ENCODE results near the gene TBL1X. TPM values are rescaled to one million over a fixed set of nuclear protein-coding genes. Genes with fewer than 3 reads are reported as not detected.

The TBL1X gene
- total and polyA plus RNA-seq, 2 of the 4 experiments (the other 2 are of a cell fraction), result 16.2 to 20.8 TPM

GRCh38 chrX:9724711-9725110 lies 259.9 kb downstream of the TBL1X start:
- Histone ChIP-seq H4K91ac (ENCODE audit: insufficient read depth, low read depth, low read length) (no peak overlapping the region), H3K9me3 (ENCODE audit: control insufficient read depth, insufficient read depth, low read length) (peaks cover 35% of the 10 kb centered on the region), H2BK20ac (ENCODE audit: low read depth, low read length) (no peak overlapping the region), H4K5ac (ENCODE audit: low read depth, low read length) (no peak overlapping the region), H3K18ac (ENCODE audit: low read depth, low read length) (no peak overlapping the region), H3K4me3 (ENCODE audit: insufficient read depth, low read depth, low read length) (no peak overlapping the region), H2AK5ac (ENCODE audit: low read depth, low read length) (no peak overlapping the region), H2BK15ac (ENCODE audit: low read depth, low read length) (no peak overlapping the region), H3K56ac (ENCODE audit: extremely low read depth, insufficient read depth, low read length) (no peak overlapping the region), H4K20me1 (ENCODE audit: insufficient read depth, low read length) (no peaks in the 10 kb centered on the region), H3K27ac (ENCODE audit: insufficient read depth, low read length) (no peak overlapping the region), H3K14ac (replicated peaks; ENCODE audit: low read depth, low read length) (no peak overlapping the region), H2AK9ac (replicated peaks; ENCODE audit: low read depth, low read length, poor library complexity) (no peak overlapping the region), H3K4ac (ENCODE audit: low read depth, low read length) (no peak overlapping the region), H4K8ac (ENCODE audit: low read depth in 2 of 2, low read length in 2 of 2) (no peak overlapping the region), H3K23ac (ENCODE audit: low read depth, low read length) (no peak overlapping the region), H3K4me1 (ENCODE audit: control insufficient read depth, insufficient read depth, low read length) (no peaks in the 10 kb centered on the region), H2BK120ac (ENCODE audit: low read depth, low read length) (no peak overlapping the region), H3K9ac (ENCODE audit: low read depth, low read length) (no peak overlapping the region), H3K27me3 (ENCODE audit: control insufficient read depth, insufficient read depth, low read length) (no peaks in the 10 kb centered on the region), H3K4me2 (ENCODE audit: low read depth, low read length) (no peak overlapping the region), H3K36me3 (ENCODE audit: control insufficient read depth, insufficient read depth, low read length) (peaks cover 17% of the 10 kb centered on the region), H3K9me1 (ENCODE audit: insufficient read depth, low read length) (no peaks in the 10 kb centered on the region), H2BK5ac (ENCODE audit: low read depth, low read length, poor library complexity, severe bottlenecking) (no peak overlapping the region), H2AFZ (replicated peaks; ENCODE audit: low read length, poor library complexity) (no peak overlapping the region), H3K79me1 (ENCODE audit: low read depth in 1 of 2, low read length in 2 of 2) (no peaks in the 10 kb centered on the region)
- peak; percentile 49 for ATAC-seq (ENCODE audit: low read depth)
- intact Hi-C loops (cut with micrococcal nuclease) (no loop called here), in situ Hi-C loops (cut with MboI; ENCODE audit: low sequenced_read_pairs) (no loop called here), dilution Hi-C loops (cut with HindIII; ENCODE audit: low sequenced_read_pairs, unreplicated experiment) (no loop called here)
- WGBS, 2 experiments (ENCODE audit: extremely low coverage in 2 of 2, insufficient read length in 1 of 2), result no CpG with 5 or more reads among the region's 2 CpGs
- BruUV-seq (replicated peaks), result no TSS peak
- CTCF ChIA-PET, result no interaction called here
- TF ChIP-seq FOS (IDR thresholded peaks at IDR 0.05; ENCODE audit: low read depth, low read length) (no peak), POLR2A (IDR thresholded peaks at IDR 0.05; ENCODE audit: low read depth, low read length) (no peak), RAD21 (IDR thresholded peaks at IDR 0.05; ENCODE audit: low read length) (0 out of 2 replicates have a peak, but pooled peaks have one; percentile 6), CHD1 (IDR thresholded peaks at IDR 0.05; ENCODE audit: low read depth, low read length) (no peak), CTCF (conservative IDR thresholded peaks at IDR 0.05; ENCODE audit: low read depth, low read length) (0 out of 2 replicates have a peak, but pooled peaks have one; percentile 23)
- TF ChIP-seq, protein P1, sequence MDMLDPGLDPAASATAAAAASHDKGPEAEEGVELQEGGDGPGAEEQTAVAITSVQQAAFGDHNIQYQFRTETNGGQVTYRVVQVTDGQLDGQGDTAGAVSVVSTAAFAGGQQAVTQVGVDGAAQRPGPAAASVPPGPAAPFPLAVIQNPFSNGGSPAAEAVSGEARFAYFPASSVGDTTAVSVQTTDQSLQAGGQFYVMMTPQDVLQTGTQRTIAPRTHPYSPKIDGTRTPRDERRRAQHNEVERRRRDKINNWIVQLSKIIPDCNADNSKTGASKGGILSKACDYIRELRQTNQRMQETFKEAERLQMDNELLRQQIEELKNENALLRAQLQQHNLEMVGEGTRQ (IDR thresholded peaks at IDR 0.05; ENCODE audit: low read depth, low read length), result no peak
- POLR2A ChIA-PET (ENCODE audit: unreplicated experiment), result no interaction called here
- peak; percentile 27 for DNase-seq

All from IMR-90 (cell line).